Neutrophil (primary cell): Measurements from ENCODE around the gene TMA7B.

Experiments
- H3K27ac ChIP-seq: fragments of 200-600 bp; sonication (generic); 2 replicates; pipeline ENCODE4 v1.5.1; 2016; ENCODE audit warnings: mild to moderate bottlenecking, moderate library complexity
- H3K27me3 ChIP-seq: fragments of 200-600 bp; sonication (generic); 2 replicates; pipeline ENCODE4 v1.6.0; 2016; ENCODE audit warnings: mild to moderate bottlenecking
- H3K36me3 ChIP-seq: fragments of 200-600 bp; sonication (generic); 2 replicates; pipeline ENCODE4 v1.5.1; 2017
- H3K4me1 ChIP-seq, 2 experiments: fragments of 200-600 bp in 1 of 2; sonication (generic) in 1 of 2; 1 replicate in 1 of 2; 2 replicates in 1 of 2; pipeline versions ENCODE4 v1.5.1 to v1.6.1; 2013 to 2016; ENCODE audit warnings: low read depth in 1 of 2, low read length in 1 of 2, mild to moderate bottlenecking in 1 of 2, moderate library complexity in 1 of 2; ENCODE audit not compliant: control insufficient read depth in 1 of 2, insufficient read depth in 1 of 2
- H3K4me3 ChIP-seq, 2 experiments: fragments of 200-600 bp in 1 of 2; sonication (generic) in 1 of 2; 1 replicate in 1 of 2; 2 replicates in 1 of 2; pipeline ENCODE4 v1.5.1; 2013 to 2016; ENCODE audit warnings: low read depth in 1 of 2, low read length in 1 of 2, mild to moderate bottlenecking in 1 of 2, moderate library complexity in 1 of 2
- H3K9me3 ChIP-seq: fragments of 200-600 bp; sonication (generic); 2 replicates; pipeline ENCODE4 v1.5.1; 2016
- TF ChIP-seq, protein P1 (sequence below): fragments of 200-600 bp; sonication (generic); IDR thresholded peaks from 2 replicates; pipeline ENCODE4 v1.5.1; 2016; ENCODE audit warnings: antibody characterized with exemption

Gene TMA7B

DNA sequence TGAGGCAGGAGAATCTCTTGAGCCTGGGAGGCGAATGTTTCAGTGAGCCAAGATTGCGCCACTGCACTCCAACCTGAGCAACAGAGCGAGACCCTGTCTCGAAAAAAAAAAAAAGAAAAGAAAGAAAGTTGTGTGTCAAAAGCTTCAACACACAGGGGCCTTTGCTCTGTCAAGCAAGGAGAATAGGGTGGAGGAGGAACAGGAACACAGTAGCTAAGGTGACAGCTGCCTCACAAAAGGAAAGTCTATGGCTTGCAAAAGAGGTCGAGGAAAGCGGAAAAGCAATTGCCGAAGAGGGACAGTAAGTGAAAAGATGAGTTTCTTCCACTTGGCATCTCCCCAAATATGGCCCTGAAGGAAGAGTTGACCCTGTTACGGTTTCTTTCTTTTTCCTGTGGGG is 26.5 kb upstream of the TMA7B start:
- H3K4me3 ChIP-seq, result no peak overlapping the region
- H3K27ac ChIP-seq, result peak overlapping the region; percentile 53

DNA sequence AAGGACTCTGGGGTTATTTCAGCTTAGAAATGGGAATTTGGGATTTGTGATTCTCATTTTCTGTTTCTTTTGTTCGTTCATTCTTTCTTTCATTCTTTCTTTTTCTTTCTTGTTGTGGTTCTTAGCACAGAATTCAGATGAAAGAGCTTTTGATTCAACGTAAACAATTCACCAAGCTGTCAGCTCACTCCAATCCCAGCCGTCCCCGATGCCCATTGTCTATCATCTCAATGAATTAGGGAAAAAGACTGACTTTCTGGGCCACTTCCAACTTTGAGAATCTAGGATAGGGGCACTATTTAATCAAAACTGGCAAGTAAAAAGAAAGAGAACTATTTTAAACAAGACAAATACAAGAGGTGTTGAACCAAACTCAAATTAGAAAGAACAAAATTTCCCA is 25.1 kb upstream of the TMA7B start:
- Histone ChIP-seq H3K27ac (no peak overlapping the region), H3K27me3 (peaks cover 14% of the 10 kb centered on the region), H3K36me3 (no peaks in the 10 kb centered on the region), H3K4me1 (peaks cover 32 to 44% of the 10 kb centered on the region in 2 experiments), H3K9me3 (no peaks in the 10 kb centered on the region), H3K4me3 (no peak overlapping the region)
- TF ChIP-seq, protein P1, sequence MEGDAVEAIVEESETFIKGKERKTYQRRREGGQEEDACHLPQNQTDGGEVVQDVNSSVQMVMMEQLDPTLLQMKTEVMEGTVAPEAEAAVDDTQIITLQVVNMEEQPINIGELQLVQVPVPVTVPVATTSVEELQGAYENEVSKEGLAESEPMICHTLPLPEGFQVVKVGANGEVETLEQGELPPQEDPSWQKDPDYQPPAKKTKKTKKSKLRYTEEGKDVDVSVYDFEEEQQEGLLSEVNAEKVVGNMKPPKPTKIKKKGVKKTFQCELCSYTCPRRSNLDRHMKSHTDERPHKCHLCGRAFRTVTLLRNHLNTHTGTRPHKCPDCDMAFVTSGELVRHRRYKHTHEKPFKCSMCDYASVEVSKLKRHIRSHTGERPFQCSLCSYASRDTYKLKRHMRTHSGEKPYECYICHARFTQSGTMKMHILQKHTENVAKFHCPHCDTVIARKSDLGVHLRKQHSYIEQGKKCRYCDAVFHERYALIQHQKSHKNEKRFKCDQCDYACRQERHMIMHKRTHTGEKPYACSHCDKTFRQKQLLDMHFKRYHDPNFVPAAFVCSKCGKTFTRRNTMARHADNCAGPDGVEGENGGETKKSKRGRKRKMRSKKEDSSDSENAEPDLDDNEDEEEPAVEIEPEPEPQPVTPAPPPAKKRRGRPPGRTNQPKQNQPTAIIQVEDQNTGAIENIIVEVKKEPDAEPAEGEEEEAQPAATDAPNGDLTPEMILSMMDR, result no peak

More for the DNA sequence above, 26.5 kb upstream of the TMA7B start:
- TF ChIP-seq, protein P1, result no peak
- Histone ChIP-seq H3K27me3 (peaks cover 14% of the 10 kb centered on the region), H3K36me3 (no peaks in the 10 kb centered on the region), H3K9me3 (no peaks in the 10 kb centered on the region), H3K4me1 (peaks cover 43 to 58% of the 10 kb centered on the region in 2 experiments)

DNA sequence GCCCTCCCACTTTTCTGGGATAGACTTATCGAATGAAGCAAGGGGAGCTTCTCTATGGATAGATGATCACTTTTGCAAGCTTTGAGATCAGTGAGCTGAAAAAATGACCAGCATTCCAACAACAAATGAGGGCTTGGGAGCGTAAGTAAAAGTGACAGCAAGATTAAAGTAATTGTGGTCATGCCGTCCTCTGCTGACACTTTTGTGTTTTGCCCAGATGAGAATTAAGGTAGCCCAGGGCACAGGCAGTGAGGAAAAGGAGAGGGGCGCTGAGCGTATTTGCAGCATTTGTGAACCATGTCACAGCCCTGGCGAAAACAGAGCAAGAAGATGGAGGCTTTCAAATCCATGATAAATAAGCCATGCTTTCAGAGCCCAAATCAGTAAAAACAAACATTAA is 24.6 kb upstream of the TMA7B start:
- Histone ChIP-seq H3K4me3 (no peak overlapping the region), H3K9me3 (no peaks in the 10 kb centered on the region), H3K27me3 (peaks cover 14% of the 10 kb centered on the region), H3K4me1 (peaks cover 27 to 39% of the 10 kb centered on the region in 2 experiments), H3K36me3 (no peaks in the 10 kb centered on the region), H3K27ac (no peak overlapping the region)
- TF ChIP-seq, protein P1, result no peak

DNA sequence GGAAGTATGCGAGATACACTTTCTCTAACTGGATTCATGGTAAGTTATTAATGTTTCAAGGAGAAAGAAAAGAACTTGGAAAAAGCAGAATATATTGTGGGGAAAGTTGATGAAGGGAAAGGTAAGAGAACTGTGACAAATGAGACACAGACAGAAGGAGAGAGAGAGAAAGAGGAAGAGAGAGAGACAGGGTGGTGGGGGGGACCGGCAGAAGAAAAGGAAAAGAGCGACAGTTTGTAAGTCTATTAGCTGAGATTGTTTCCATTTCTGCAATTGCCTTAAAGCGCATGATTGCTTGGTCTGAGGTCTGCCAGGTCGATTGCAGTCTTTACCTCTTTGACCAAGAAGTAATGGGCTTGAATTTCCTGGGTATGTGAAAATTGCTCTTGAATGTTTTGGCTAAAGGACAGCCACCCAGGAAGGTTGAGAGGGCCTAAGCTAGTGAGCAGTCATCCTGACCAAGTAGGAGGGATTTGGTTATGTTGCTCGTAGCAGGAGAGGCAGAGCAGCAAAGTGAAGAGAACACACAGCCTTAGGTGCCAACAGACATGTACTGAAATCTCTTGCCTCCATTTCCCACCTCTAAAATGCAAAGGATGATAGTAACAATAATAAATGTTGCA is 23.6 kb upstream of the TMA7B start:
- no peak overlapping the region for H3K4me3 ChIP-seq
- H3K27ac ChIP-seq, result no peak overlapping the region
- H3K36me3 ChIP-seq, result no peaks in the 10 kb centered on the region
- H3K27me3 ChIP-seq, result peaks cover 14% of the 10 kb centered on the region
- H3K4me1 ChIP-seq, result peaks cover 17 to 29% of the 10 kb centered on the region in 2 experiments
- TF ChIP-seq, protein P1, result no peak
- H3K9me3 ChIP-seq, result no peaks in the 10 kb centered on the region

DNA sequence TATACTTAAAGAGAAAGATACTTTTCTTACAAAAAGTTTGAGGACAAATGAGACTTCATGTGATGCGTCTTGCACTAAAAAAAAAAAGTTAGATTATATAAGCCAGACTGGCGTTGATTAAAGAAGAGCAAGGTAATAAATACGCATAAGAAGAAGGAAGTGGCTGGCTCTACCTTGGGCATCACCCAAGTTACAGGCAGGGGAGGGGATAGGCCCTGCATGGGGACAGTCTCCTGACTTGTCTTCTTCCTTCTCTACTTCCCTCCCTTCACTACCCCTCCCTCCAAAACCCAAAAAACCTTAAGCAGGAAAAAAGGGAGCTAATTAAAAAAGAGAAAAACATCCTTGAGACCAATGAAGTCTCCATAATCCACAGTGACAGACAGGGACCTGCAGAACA is 22.3 kb upstream of the TMA7B start:
- Histone ChIP-seq H3K27me3 (peaks cover 14% of the 10 kb centered on the region), H3K4me3 (no peak overlapping the region), H3K4me1 (peaks cover 14 to 19% of the 10 kb centered on the region in 2 experiments)

More for the DNA sequence above, 22.3 kb upstream of the TMA7B start:
- Histone ChIP-seq H3K36me3 (no peaks in the 10 kb centered on the region), H3K9me3 (no peaks in the 10 kb centered on the region), H3K27ac (no peak overlapping the region)
- TF ChIP-seq, protein P1, result no peak
